Medulla oblongata (tissue), 1 donor: ENCODE data around the gene NFATC4.

Experiments used
- DNase-seq: peaks from one replicate; pipeline ENCODE4 v3.0.0-alpha.2; 2015; ENCODE audit errors: extremely low spot score

The NFATC4 gene

GRCh38 chr14:24389226-24389848, 21.4 kb downstream of the NFATC4 start:
- DNase-seq: no peak

- no peak for DNase-seq
Measured at GRCh38 chr14:24390701-24391468, 22.9 kb downstream of the NFATC4 start.

- DNase-seq: no peak
Measured at GRCh38 chr14:24392325-24393091, 24.5 kb downstream of the NFATC4 start.

GRCh38 chr14:24394275-24394674, 26.3 kb downstream of the NFATC4 start:
- no peak for DNase-seq

- DNase-seq: no peak
Measured at GRCh38 chr14:24395609-24396582, 27.9 kb downstream of the NFATC4 start.

- DNase-seq: no peak
Measured at GRCh38 chr14:24397639-24398292, 29.8 kb downstream of the NFATC4 start.

- DNase-seq: no peak
Measured at GRCh38 chr14:24398293-24398652, 30.3 kb downstream of the NFATC4 start.

GRCh38 chr14:24398653-24399446, 30.9 kb downstream of the NFATC4 start, which contains the start of gene NYNRIN:
NYNRIN (plus strand) TSS chr14:24399003; CDS start chr14:24399247, 244 bp downstream.
- peak; percentile 19 for DNase-seq

GRCh38 chr14:24399447-24399822, 31.5 kb downstream of the NFATC4 start:
- DNase-seq: no peak

- no peak for DNase-seq
Measured at GRCh38 chr14:24399999-24400718, 32.2 kb downstream of the NFATC4 start.

- no peak for DNase-seq
Measured at GRCh38 chr14:24401810-24402702, 34.1 kb downstream of the NFATC4 start.

- DNase-seq: no peak
Measured at GRCh38 chr14:24403294-24403998, 35.5 kb downstream of the NFATC4 start.

- no peak for DNase-seq
Measured at GRCh38 chr14:24404814-24405213, 36.8 kb downstream of the NFATC4 start.

GRCh38 chr14:24406416-24406815, 38.4 kb downstream of the NFATC4 start:
- DNase-seq: no peak

- DNase-seq: no peak
Measured at GRCh38 chr14:24407608-24408325, 39.8 kb downstream of the NFATC4 start.

- DNase-seq: no peak
Measured at GRCh38 chr14:24408764-24409163, 40.8 kb downstream of the NFATC4 start.

GRCh38 chr14:24409192-24409591, 41.2 kb downstream of the NFATC4 start:
- no peak for DNase-seq
